OCI-LY1 (cell line): Measurements from ENCODE around the gene CD276.

Experiments used
- EZH2 ChIP-seq: fragments of 200-600 bp; sonication (generic), shearing (Covaris generic); IDR thresholded peaks from 2 replicates; pipeline ENCODE4 v1.8.0; 2017; ENCODE audit warnings: borderline replicate concordance, mixed run types, mild to moderate bottlenecking, antibody characterized with exemption, low read length, moderate library complexity, mixed read lengths
- TF ChIP-seq, protein P1 (sequence below): fragments of 200-600 bp; sonication (generic), shearing (Covaris generic); IDR thresholded peaks from 2 replicates; pipeline ENCODE4 v1.5.1; 2017; ENCODE audit warnings: mild to moderate bottlenecking, antibody characterized with exemption, low read length, moderate library complexity, mixed read lengths

DNA sequence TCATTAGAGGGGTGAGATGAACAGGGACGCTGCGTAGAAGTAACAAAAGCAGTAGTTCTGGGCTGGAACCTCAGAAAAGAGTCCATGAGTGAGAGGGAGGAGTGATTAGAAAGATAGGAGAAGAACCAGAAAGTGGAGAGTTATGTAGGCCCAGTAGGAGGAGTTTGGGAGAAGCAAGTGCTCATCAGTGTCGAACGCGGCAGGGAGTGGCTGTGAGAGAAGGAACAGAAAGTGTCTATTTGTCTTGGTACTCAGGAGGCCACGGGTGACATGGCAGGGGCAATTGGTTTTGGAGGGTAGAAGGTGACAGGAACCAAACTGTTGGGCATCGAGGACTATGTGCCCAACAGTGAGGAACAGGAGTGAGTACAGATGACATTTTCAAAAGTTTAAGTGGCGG, 70.3 kb downstream of the CD276 start:
- TF ChIP-seq, protein P1, sequence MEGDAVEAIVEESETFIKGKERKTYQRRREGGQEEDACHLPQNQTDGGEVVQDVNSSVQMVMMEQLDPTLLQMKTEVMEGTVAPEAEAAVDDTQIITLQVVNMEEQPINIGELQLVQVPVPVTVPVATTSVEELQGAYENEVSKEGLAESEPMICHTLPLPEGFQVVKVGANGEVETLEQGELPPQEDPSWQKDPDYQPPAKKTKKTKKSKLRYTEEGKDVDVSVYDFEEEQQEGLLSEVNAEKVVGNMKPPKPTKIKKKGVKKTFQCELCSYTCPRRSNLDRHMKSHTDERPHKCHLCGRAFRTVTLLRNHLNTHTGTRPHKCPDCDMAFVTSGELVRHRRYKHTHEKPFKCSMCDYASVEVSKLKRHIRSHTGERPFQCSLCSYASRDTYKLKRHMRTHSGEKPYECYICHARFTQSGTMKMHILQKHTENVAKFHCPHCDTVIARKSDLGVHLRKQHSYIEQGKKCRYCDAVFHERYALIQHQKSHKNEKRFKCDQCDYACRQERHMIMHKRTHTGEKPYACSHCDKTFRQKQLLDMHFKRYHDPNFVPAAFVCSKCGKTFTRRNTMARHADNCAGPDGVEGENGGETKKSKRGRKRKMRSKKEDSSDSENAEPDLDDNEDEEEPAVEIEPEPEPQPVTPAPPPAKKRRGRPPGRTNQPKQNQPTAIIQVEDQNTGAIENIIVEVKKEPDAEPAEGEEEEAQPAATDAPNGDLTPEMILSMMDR: no peak
- TF ChIP-seq EZH2: no peak
